ENCODE results near the gene MGLL.

The MGLL gene

GRCh38 chr3:127822041-127822681 is at the start of gene MGLL:
Gene MGLL, minus strand, starts transcription at chr3:127822515. Its CDS starts 197 bp downstream, at chr3:127822318.
- peak; percentile 35 for DNase-seq (ENCODE audit: low spot score)

GRCh38 chr3:127870156-127870555 is 47.8 kb upstream of the MGLL start:
- no peak for DNase-seq (ENCODE audit: low spot score)

GRCh38 chr3:127867986-127868385 is 45.7 kb upstream of the MGLL start:
- DNase-seq (ENCODE audit: low spot score) = peak; percentile 26

- DNase-seq (ENCODE audit: low spot score) = no peak
Observed at GRCh38 chr3:127867412-127867811, 45.1 kb upstream of the MGLL start.

GRCh38 chr3:127865941-127866340 is 43.6 kb upstream of the MGLL start:
- DNase-seq (ENCODE audit: low spot score) = no peak

- no peak for DNase-seq (ENCODE audit: low spot score)
Observed at GRCh38 chr3:127860211-127860696, 37.9 kb upstream of the MGLL start.

GRCh38 chr3:127859730-127860129 is 37.4 kb upstream of the MGLL start:
- no peak for DNase-seq (ENCODE audit: low spot score)

GRCh38 chr3:127858937-127859336 is 36.6 kb upstream of the MGLL start:
- no peak for DNase-seq (ENCODE audit: low spot score)

- no peak for DNase-seq (ENCODE audit: low spot score)
Observed at GRCh38 chr3:127858521-127858920, 36.2 kb upstream of the MGLL start.

- no peak for DNase-seq (ENCODE audit: low spot score)
Observed at GRCh38 chr3:127857333-127857732, 35.0 kb upstream of the MGLL start.

GRCh38 chr3:127856801-127857200 is 34.5 kb upstream of the MGLL start:
- no peak for DNase-seq (ENCODE audit: low spot score)

- no peak for DNase-seq (ENCODE audit: low spot score)
Observed at GRCh38 chr3:127855246-127855645, 32.9 kb upstream of the MGLL start.

- no peak for DNase-seq (ENCODE audit: low spot score)
Observed at GRCh38 chr3:127853681-127854080, 31.4 kb upstream of the MGLL start.

GRCh38 chr3:127851899-127852298 is 29.6 kb upstream of the MGLL start:
- no peak for DNase-seq (ENCODE audit: low spot score)

GRCh38 chr3:127849368-127849767 is 27.1 kb upstream of the MGLL start:
- DNase-seq (ENCODE audit: low spot score) = no peak

- DNase-seq (ENCODE audit: low spot score) = no peak
Observed at GRCh38 chr3:127848131-127849129, 26.1 kb upstream of the MGLL start.

GRCh38 chr3:127847236-127847720 is 25.0 kb upstream of the MGLL start:
- DNase-seq (ENCODE audit: low spot score) = no peak

GRCh38 chr3:127846576-127846975 is 24.3 kb upstream of the MGLL start:
- DNase-seq (ENCODE audit: low spot score) = no peak

GRCh38 chr3:127844326-127844942 is 22.1 kb upstream of the MGLL start:
- no peak for DNase-seq (ENCODE audit: low spot score)

GRCh38 chr3:127840671-127841070 is 18.4 kb upstream of the MGLL start:
- DNase-seq (ENCODE audit: low spot score) = no peak

GRCh38 chr3:127839099-127839498 is 16.8 kb upstream of the MGLL start:
- no peak for DNase-seq (ENCODE audit: low spot score)

Measured in SW480 (cell line).